Choroid plexus epithelial cell (primary cell): ENCODE measurements around the gene RASSF8.
A peak's percentile ranks its signal among the peaks of the same experiment; 100 is the strongest.

ENCODE experiments used
- DNase-seq: peaks from one replicate; pipeline ENCODE4 v3.0.0-alpha.2; 2010; ENCODE audit warnings: low read depth
- H3K4me3 ChIP-seq: 2 replicates; pipeline ENCODE4 v1.5.1; 2011; ENCODE audit warnings: low read depth, mild to moderate bottlenecking, control low read depth, low read length, moderate library complexity
- TF ChIP-seq, protein P1 (sequence below): conservative IDR thresholded peaks from 2 replicates; pipeline ENCODE4 v1.5.1; 2011; ENCODE audit warnings: low read depth, mild to moderate bottlenecking, control low read depth, inconsistent platforms, low read length, moderate library complexity

RASSF8 gene

DNA sequence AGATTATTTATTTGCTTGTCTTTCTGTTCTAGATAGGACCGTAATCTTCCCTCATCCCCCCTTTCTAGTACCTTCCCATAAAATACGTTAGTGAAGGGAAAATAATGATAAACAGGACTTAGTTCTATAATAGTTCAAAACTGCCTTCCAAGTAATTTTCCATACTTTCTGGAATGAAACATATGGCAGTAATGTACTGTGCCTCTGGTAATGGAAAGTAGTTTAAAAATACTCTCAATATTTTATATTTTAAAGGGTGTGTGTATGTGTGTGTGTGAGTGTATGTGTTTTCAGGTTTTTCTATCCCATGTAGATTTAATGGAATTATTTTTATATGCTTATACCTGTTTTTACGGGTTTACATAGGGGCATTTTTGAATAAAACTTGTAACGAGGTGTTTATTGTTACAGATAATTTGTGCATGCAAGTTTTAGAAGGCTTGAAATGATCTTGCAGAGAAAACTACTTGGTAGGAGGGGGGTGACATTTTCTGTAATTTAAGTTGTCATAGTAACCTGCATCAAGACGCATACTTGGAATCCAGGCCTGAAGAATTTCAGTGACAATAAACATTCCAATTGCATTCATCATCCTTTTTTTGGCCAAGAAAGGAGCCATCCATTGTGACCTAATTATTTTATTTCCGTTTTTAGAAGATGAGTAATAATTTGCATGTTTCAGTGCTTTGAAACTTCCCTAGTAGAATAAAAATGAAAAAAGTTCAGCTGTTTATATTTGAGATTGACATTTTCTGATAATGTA lies 38.9 kb downstream of the RASSF8 start:
- TF ChIP-seq, protein P1, sequence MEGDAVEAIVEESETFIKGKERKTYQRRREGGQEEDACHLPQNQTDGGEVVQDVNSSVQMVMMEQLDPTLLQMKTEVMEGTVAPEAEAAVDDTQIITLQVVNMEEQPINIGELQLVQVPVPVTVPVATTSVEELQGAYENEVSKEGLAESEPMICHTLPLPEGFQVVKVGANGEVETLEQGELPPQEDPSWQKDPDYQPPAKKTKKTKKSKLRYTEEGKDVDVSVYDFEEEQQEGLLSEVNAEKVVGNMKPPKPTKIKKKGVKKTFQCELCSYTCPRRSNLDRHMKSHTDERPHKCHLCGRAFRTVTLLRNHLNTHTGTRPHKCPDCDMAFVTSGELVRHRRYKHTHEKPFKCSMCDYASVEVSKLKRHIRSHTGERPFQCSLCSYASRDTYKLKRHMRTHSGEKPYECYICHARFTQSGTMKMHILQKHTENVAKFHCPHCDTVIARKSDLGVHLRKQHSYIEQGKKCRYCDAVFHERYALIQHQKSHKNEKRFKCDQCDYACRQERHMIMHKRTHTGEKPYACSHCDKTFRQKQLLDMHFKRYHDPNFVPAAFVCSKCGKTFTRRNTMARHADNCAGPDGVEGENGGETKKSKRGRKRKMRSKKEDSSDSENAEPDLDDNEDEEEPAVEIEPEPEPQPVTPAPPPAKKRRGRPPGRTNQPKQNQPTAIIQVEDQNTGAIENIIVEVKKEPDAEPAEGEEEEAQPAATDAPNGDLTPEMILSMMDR = no peak
- no peak overlapping the region for H3K4me3 ChIP-seq
- peak; percentile 93 for DNase-seq

- TF ChIP-seq, protein P1 = no peak
- no peak for DNase-seq
- no peak overlapping the region for H3K4me3 ChIP-seq
Measured at GRCh38 chr12:26000898-26001297, 42.4 kb downstream of the RASSF8 start.

DNA sequence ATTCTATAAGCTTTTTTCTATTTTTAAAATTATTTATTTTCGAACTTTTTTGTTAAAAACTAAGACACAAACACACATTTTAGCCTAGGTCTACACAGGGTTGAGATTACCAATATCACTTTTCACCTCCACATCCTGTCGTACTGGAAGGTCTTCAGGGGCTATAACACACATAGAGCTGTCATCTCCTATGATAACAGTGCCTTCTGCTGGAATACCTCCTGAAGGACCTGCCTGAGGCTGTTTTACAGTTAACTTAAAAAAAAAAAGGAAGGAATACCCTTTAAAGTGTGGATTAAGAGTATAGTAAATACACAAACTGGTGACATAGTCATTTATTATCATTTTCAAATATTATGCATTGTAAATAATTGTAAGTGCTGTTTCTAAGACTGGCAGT lies 43.0 kb downstream of the RASSF8 start:
- TF ChIP-seq, protein P1 = peak; percentile 25
- no peak for DNase-seq
- H3K4me3 ChIP-seq = no peak overlapping the region

GRCh38 chr12:26003065-26003464 lies 44.6 kb downstream of the RASSF8 start:
- no peak overlapping the region for H3K4me3 ChIP-seq
- TF ChIP-seq, protein P1 = no peak
- DNase-seq = no peak

GRCh38 chr12:26007566-26007965 lies 49.1 kb downstream of the RASSF8 start:
- no peak overlapping the region for H3K4me3 ChIP-seq
- no peak for DNase-seq
- TF ChIP-seq, protein P1 = no peak

GRCh38 chr12:26009593-26009992 lies 51.1 kb downstream of the RASSF8 start:
- H3K4me3 ChIP-seq = no peak overlapping the region
- TF ChIP-seq, protein P1 = no peak
- DNase-seq = no peak

DNA sequence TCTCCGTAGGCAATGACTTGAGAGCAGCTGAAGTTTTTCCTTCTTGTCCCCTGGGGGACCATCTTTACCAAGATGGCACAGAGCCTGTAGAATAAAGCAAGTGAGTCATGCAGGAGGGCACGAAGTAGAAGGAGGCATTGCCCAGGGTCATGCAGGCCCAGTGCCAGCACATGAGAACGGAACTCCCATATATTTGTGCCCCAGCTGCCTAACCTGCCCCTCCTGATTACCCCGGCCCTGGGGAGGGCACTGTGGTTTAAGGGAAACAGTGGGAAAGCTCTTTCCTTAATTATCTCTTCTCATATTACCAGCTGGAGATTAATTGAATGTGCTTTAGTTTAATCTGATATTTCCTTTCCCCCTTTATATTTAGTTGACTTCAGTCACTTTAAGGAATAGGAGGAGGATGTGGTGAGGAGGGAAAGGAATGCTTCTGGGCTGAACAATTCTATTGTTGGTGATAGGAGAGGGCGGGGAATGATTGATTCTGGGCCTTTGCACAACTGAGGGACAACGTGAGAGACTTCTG lies 51.9 kb downstream of the RASSF8 start:
- DNase-seq = no peak
- H3K4me3 ChIP-seq = no peak overlapping the region
- TF ChIP-seq, protein P1 = no peak
